Fibroblast of gingiva (primary cell): ENCODE data around the gene PFKFB4.
"Not testable (repeated sequence)": the region's sequence is repeated elsewhere in the genome, so short reads cannot be mapped to it uniquely, and the experiment has no call there.

Experiments
- DNase-seq: peaks from one replicate; pipeline ENCODE4 v3.0.0-alpha.2; 2011; ENCODE audit warnings: low read depth

Gene PFKFB4

DNA sequence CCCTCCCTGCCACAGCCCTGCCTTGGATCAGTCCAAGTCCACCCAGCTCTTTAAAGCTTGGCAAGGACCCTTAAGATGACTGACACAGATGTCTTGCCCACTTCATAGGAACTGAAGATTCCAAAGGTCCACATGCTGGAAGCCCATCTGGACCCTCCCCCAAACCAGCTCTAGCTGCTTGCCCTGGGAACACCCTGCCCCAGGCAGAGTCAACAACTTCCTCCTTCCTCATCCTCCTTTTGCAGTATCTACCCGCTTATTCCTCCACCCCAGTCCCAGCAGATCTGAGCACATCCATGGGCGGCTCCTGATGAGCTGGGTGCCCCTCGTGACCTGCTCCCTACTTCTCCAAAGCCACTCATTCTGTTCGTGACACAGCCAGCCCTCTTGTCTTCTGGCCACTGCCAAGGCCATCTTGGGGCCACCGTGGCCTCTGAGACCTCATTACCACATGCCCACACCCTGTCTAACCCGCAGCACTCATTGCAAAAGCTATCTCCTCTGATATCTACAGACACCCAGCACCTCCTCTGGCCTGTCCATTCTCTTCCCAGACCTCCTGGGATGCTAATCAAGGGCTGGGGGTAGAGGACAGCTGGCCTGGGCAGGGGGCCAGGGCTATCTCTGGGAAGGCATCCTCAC lies 2.0 kb upstream of the PFKFB4 start:
- DNase-seq, result no peak

DNA sequence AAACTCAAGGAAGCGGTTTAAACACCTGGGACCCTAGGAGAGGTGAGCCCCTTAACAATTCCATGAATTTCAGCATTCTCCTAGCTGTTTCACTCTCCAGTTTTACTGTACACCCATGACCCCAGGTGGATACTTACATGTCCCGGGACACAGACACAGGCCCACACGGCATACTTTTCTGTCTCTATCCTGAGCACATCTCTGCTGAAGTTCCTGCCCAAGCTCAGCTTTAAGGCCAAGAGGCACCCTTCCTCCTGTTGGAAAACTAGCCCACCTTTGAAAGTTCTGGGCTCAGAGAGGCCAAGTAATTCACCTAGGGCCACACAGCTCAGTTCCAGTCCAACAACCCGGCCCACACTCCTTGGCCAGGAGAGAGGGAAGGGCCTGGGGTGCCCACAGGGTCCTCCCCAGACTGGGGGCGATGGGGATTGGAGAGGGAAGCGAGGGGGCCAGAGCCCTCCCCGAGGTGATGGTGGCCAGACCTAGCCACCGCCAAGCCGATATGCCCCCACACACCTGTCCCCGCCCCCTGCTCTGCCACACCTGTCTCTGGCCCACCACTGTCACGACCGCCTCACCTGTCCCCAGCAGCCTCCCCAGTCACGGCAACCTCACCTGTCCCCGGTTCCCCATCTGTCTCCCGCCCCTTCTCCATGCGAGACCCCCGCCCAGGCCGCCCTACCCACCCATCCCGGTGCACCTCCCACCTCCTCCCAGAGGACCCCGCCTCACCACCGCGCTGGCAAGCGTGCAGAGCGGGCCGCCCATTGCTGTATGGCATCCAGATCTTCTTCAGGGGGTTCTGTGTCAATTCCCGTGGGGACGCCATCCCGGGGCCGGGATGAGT lies 431 bp downstream of the PFKFB4 start:
- no peak for DNase-seq

DNA sequence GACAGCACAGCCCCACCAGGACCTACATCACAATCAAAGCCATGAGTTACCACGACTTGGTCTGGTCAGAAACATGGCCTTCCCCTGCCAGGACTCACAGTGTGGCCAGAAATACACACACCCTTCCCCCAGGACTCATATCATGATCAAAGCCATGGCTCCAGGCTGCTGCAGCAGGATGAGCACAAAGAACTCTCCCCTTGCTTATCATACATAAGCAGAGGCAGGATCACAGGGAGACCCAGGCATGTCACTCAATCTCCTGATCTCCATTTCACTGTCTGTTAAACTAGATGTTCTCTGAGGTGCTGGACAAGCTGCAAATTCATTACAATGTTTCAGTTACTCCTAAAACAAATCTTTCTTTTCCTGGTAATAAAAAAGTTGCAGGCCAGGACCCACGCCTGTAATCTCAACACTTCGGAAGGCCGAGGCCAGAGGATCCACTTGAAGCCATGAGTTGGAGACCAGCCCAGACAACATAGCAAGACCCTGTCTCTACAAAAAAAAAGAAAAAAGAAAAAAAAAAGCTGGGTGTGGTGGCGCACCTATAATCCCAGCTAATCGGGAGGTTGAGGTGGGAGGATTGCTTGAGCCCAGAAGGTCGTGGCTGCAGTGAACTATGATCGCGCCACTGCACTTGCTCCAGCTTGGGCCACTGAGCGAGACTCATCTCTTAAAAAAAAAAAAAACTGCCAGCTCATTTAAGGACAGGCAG lies 1.2 kb downstream of the PFKFB4 start:
- DNase-seq, result no peak

DNA sequence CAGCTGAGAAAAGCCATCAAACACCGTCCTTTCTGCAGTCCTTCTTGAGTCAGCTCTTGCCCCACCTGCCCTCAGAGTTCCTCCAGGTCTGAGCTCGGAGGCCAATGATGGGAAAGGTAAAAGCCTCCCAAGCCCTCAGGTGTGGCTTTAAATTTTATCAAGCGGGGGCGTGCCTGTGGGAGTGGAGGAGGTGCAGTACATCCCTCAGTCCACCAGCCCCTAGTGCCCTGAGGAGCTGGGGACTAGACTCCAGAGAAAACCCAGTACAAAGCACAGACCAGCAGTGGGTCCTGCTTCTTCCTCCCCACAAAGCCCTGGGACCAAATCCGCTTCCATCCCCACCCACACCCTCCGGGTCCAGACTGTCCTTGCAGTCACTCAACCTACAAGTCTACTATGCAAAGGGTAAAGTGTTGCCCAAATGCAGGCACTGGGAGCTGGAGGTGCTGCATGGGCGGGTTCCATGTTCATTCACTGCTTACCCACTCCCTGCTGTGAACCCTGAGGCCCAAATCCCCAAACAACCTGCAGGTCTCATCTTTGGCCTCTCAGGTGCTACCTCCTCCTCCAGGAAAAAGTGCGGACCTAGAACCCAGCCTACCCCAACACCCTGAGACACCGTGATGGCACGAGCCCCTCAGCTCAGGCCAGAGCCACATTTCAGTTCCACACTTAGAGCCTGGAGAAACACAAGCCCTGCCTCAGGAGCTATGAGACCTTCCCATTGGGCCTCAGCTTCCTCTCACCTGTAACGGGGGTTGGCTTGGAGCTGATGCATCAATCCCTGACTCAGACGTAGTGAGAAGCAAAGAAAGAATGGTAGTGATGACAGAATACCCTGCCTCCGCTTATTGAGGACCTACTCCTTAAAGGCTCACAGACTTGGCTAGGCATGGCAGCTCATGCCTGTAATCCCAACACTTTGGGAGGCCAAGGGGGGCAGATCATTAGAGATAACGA lies 2.4 kb downstream of the PFKFB4 start:
- no peak for DNase-seq

DNA sequence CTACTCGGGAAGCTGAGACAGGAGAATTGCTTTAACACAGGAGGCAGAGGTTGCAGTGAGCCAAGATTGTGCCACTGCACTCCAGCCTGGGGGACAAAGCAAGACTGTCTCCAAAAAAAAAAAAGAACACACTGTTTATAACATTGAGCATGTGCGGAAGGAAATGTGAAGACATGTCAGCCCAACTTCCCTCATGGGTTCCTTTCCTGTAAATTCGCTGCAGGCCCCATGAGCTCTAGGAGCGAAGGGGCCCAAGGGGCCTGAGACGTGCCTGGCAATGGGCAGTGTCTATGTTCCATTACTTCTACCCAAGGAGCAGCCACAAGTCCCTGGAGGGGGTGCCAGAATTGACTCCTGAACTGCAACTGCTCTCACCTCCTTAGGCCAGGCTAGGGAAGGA lies 3.2 kb downstream of the PFKFB4 start:
- DNase-seq, result no peak

DNA sequence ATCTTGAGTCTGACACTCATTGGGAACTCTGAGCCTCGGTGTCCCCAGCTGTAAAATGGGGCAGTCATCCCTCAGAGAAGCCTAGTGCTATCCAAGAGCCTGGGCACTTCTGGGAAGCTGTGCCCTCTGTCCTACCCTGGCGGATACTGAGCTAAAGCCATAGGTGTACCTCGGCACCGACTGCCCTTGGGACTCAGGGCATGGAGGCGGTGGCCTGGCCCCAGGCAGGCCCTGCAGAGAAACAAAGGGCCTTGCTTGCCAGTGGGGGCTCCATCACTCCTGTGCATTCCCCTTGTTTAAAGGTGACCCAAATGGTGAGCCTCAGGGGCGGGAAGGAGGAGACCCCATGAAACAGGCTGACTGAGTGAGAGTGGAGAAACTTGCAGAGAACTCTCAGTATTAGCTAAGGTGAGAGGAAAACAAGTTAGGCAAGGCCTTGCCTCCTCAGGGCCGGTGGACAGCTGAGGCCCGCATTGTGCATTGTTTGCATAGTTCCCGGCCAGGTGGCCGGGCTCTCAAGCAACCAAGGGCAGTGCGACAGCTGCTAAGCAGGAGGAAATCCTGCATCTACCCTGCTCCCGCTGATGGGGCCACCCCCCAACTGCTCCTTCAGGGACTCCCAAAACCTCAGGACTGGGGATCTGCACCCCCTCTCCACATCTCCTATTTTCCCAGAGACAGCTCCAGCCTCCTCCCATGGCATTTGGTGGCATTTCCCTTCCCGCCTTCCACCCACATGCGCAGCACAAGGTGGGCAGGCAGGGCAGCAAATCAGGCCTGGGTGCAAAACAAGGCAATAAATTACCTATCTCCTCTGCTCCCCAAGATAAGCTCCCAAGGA lies 4.3 kb downstream of the PFKFB4 start:
- DNase-seq, result no peak

DNA sequence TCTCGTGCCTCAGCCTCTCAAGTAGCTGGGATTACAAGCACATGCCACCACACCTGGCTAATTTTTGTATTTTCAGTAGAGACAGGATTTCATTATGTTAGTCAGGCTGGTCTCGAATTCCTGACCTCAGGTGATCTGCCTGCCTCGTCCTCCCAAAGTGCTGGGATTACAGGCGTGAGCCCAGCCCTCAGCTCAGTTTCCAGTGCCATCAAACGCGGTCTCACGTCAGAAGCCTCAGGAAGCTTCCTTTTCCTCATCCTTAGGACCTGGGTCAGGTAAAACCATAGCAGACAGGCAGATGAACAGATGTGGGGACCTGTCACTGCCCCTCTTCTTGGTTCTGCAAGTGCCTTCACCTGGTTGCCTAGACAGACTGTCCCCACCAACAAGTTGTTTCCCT lies 5.0 kb downstream of the PFKFB4 start:
- not testable (repeated sequence) for DNase-seq

DNA sequence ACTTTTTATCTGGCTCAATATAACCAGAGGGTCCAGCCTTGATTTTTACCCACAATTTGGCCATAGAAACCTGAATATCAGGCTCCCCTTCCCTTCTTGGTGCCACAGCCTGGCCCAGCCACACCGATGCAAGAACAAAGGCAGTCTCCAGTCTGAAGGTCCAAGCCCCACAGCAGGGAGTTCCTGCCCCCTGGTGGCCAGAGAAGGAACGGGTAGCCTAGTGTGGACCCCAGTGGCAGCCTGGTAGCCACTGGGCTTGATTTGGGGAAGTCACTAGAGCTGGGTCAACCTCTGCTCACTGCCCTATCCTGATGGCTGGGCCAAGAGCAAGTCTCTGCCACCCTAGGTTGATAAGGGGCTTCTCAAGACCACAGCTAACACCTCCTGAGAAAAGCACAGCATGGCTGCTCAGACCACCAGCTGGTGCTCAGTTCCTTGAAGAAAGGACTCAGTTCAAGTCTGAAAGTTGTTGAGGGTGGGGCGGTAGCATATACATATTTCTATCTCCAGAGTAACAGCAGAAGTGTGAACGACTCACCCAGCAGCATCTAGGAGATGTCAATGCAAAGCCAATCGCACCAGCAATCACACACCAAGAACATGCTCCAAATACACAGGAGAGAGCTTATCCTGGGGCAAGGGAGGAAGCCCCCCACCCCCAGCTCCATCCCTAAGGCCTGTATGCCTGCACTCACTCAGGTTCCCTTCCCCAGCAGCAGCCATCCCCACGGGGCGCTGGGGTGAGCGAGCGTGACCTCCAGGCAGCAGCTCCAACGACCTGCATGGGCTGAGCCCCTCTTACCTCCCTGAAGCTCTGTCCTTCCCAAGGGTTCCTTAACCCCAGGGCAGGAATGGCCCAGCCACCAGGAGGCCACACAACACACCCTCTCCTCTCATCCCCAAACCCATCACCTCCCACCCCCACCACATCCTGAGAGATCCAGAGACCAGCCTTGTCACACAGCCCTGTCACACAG lies 7.6 kb downstream of the PFKFB4 start:
- DNase-seq, result peak; percentile 60

DNA sequence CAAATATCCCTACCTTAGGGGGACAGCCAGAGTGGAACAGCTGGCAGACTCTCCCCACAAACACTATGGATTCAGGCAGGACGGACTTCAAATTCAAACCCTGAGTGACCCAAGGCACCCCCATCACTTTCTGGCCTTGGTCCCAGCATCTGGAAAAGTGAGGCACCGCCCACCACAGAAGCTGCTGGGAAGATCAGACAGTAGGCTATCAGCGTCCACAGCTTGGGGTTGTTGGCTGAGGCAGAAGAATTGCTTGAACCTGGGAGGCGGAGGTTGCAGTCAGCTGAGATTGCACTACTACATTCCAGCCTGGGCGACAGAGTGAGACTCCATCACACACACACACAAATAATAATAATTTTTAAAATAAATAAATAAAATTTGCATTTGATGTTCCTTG lies 8.5 kb downstream of the PFKFB4 start:
- no peak for DNase-seq

DNA sequence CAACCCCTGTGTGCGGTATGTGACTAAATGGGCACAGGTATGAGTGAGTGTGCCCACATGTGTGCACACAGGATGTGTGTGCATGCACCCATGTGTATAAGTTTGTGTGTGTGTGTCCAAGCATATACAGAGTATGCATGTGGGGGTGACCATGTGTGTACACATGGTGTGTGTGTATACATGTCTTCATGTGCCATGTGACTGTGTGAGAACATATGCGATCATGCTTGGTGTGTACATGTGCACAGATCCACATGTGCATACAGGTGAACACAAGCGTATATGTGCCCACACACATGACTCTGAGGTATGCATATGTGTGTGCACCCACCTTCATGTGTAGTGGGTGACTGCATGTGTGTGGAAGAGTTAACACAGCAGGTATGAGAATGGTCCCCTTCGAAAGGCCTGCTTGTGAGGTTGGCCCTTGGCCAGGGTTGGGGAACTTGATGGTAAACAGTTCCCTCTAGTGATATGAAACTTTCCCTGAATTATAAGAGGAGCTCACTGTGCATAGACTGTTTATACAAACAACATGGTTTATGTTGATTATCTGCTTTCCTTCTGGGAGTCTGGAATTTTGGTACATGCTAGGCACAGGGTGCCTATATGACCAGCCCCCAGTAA lies 10.3 kb downstream of the PFKFB4 start:
- no peak for DNase-seq

DNA sequence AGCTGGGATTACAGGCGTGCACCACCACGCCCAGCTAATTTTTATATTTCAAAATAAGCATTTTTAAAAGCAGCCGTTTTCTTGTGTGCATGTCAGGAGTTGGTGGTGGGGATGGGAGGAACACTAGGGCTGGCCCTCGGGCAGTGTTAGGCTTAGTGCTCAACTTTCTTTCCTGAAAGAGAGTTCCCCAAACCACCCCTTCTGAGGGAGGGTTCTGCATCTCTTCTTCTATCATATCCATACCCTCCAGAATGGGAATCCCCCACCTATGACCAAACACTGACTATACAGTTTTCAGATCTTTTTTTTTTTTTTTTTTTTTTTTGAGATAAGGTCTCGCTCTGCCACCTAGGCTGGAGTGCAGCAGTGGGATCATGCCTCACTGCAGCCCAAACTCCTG lies 12.5 kb downstream of the PFKFB4 start:
- no peak for DNase-seq

DNA sequence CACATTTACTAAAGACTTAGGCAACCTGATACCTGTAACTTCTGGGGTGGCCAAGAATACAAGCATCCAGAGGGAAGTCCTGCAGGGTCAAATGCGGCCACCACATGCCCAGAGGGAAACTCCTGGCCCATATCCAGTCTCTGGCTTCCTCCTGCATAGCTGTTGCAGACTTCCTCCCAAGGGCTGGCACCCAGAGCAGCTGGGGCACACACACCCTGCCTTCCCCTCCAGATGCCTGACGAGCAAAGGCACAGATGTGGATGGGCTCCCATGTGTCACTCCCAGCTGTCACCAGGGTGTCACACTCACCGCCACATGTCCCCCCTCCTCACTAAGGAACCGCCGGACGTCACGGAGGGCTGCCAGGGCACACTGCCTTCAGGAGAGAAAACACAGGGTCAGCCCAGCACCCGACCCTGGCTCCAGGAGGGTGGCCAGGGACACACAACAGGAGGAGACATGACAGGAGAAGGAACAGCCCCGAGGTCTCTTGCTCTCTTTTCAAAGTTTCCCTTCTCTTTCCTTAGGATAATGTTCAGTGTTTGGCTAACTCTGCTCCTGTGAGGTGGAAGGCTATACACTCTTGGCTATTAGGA lies 13.2 kb downstream of the PFKFB4 start:
- no peak for DNase-seq

DNA sequence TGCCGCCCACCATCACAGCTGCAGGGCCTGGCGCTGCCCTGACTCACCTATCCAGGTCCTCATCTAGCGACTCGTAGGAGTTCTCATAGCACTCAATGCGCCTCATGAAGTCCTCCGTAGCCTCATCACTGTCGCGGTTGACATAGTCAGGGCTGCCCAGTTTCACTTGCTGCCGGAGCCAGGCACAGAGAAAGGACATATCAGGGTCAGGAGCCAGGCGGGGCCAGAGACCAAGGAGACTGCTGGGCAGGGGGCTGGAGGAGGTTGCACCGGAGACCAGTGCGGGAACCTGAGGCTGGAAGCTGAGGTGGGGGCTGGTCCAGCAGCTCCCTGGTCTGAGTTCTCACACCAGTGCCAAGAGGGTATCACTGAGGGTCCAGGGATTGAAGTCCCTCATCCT lies 18.2 kb downstream of the PFKFB4 start:
- DNase-seq, result no peak

DNA sequence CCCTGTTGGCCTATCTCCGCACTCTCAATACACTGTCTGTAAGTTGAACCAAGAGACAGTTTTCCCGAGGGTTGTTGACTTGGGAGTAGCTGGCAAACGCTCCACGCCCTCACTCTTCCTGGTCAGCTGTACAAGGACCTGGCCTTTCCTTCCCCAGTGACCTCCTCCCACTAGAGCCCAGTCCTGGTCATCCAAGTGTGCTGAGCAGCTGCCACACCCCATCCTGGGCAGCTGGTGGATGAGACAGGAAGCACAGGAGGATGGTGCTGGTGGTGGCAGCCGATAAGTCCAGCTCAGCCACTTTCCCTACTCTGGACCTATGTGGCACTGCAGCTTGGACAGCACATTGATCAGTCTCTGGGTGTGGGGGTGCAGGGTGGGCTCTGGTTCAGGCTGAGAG lies 19.8 kb downstream of the PFKFB4 start:
- no peak for DNase-seq

DNA sequence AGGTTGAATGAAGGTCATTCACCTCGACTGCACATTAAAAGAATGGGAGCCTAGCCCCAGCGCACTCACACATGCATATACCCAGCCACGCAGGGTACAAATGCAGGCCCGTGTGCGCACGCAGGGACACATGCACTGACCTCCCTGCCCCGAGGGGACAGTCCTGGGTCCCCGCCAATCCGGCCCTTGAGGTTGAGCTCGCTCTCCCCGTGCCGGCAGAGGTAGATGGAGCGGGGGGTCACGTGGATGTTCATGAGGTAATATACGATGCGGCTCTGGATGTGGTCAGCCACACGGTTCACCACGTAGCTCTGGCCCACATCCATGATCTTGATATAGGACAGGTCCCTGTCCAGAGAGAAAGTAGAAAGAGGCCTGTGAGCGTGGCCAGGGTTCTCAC lies 20.5 kb downstream of the PFKFB4 start:
- no peak for DNase-seq

DNA sequence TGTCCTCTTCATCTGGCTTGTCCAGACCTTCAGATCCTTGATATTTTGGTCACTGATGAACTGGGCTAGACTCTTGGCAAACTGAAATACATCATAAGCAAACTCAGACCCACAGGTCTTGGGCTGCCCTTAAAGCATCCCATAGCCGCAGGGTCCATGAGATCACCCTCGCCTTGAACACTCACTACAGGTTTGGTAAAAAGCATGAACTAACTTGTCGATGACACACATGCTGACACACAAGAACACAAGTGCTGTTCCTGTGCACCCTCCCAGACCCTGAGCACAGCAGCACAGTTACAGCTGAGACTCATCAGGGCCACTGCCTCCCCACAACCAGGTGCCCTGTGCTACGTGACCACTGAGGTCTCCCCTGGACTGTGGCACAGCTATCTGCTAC lies 21.0 kb downstream of the PFKFB4 start:
- no peak for DNase-seq

DNA sequence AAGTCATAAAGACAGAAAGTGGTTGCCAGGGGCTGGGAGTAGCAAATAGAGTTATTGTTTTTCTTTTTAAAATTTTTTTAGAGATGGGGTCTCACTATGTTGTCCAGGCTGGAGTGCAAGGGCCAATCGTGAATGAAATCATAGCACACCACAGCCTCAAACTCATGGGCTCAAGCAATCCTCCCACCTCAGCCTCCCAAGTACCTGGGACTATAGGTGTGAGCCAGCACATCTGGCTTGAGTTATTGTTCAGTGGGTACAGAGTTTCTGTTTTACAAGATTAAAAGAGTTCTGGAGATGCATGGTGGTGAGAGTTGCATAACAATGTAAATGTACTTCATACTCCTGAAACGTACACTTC lies 23.6 kb downstream of the PFKFB4 start:
- no peak for DNase-seq

DNA sequence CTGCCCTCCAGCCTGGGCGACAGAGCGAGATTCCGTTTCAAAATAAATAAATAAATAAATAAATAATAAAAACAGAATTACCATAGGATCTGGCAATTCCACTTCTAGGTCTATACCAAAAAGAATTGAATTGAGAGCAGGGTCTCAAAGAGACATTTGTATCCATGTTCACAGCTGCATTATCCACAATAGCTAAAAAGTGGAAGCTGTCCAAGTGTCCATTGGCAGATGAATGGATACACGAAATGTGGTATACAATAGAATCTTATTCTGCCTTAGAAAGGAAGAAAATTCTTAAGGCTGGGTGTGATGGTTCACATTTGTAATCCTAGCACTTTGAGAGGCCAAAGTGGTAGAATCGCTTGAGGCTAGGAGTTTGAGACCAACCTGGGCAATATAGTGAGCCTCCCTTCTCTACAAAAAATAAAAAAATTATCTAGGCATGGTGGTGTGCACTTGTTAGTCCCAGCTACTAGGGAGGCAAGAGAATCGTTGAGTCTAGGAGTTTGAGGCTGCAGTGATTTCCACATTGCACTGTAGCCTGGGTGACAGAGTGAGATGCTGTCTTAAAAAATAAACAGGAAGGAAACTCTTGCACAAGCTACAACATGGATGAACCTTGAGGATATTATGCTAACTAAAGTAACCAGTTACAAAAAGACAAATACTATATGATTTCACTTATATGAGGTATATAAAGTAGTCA lies 24.2 kb downstream of the PFKFB4 start:
- no peak for DNase-seq
